Ascending aorta (tissue), 2 donors: ENCODE measurements around the gene HMCN2. TPM values are rescaled to one million over a fixed set of nuclear protein-coding genes. Genes with fewer than 3 reads are reported as not detected.
A peak's percentile ranks its signal among the peaks of the same experiment; 100 is the strongest.

Experiments used
- DNase-seq, 2 donors: peaks; one replicate each; pipeline ENCODE4 v3.0.0-alpha.2; 2019; ENCODE audit warnings: low spot score in 2 of 2
- H3K27ac ChIP-seq, 2 donors: fragments of 200-600 bp; sonication (generic); one replicate each; pipeline ENCODE4 v1.5.1; 2016 to 2017; ENCODE audit warnings: mild to moderate bottlenecking in 1 of 2
- H3K27me3 ChIP-seq: fragments of 200-600 bp; sonication (generic); one replicate; pipeline ENCODE4 v1.5.1; 2017
- H3K36me3 ChIP-seq, 2 donors: fragments of 200-600 bp; sonication (generic); one replicate each; pipeline ENCODE4 v1.5.1; 2016
- H3K4me1 ChIP-seq, 2 donors: fragments of 200-600 bp; sonication (generic); one replicate each; pipeline ENCODE4 v1.5.1; 2016 to 2017; ENCODE audit warnings: mild to moderate bottlenecking in 1 of 2
- H3K4me3 ChIP-seq, 2 donors: fragments of 200-600 bp; sonication (generic); one replicate each; pipeline ENCODE4 v1.5.1; 2016 to 2017; ENCODE audit warnings: mild to moderate bottlenecking in 1 of 2
- H3K9me3 ChIP-seq, 2 donors: fragments of 200-600 bp; sonication (generic); one replicate each; pipeline ENCODE4 v1.5.1; 2016
- CTCF ChIP-seq, 3 experiments: fragments of 200-600 bp in 2 of 3; fragments of 450-650 bp in 1 of 3; sonication (generic) in 2 of 3; IDR thresholded peaks; one replicate each; pipeline ENCODE4 v1.5.1; 2016 to 2019; ENCODE audit warnings: antibody characterized with exemption in 3 of 3, mild to moderate bottlenecking in 1 of 3, moderate library complexity in 1 of 3
- intact Hi-C: fragments of 100-400 bp; cut with DNase I; formaldehyde crosslinking; loops from one replicate; pipeline ENCODE4 v1.15.1; 2023
- total RNA-seq: library from RNA; depleted of rRNA; stranded (reverse); fragments of >200 nt; gene quantifications from one replicate; pipeline ENCODE4 v1.1.0, GENCODE V29; 2016

The HMCN2 gene
- total RNA-seq, 1 donor from 2014 or later = 7.5 TPM

- intact Hi-C loops = loop anchor here (1.0 to 10.0 kb wide), 5 partner anchors 64 to 402 kb away; partner anchors contain the start of genes C9orf78, NCS1 and USP20
- DNase-seq = no peak
- TF ChIP-seq CTCF (IDR thresholded peaks at IDR 0.05) = no peak
- H3K36me3 ChIP-seq = peaks cover 17 to 20% of the 10 kb centered on the region in 2 donors
- H3K9me3 ChIP-seq = no peaks in the 10 kb centered on the region
- no peaks in the 10 kb centered on the region for H3K27me3 ChIP-seq
- peak overlapping the region in 1 of 2 donors; percentile 48 for H3K27ac ChIP-seq
- H3K4me3 ChIP-seq = no peak overlapping the region
- H3K4me1 ChIP-seq = peaks cover 3 to 7% of the 10 kb centered on the region in 2 donors
Measured at GRCh38 chr9:130236436-130236985, 29.0 kb upstream of the HMCN2 start.

DNA sequence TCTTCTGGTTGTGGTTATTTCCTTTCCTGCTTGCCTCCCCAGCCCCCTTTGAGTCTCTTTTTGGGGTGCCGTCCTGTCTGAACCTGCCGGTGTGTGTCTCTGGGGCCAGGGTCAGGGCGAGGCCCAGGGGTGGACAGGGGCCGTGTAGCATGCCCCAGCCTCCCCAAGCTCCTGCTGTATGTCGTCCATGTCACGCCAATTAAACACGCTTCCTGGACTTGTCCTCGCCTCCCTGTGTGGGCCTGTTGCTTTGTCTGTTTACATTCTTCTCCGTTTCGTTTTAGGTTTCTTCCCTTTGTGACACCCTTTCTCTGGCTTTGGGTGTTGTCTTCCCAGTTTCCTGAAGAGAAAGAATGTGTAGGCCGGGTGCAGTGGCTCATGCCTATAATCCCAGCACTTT is 28.5 kb upstream of the HMCN2 start:
- no peak overlapping the region for H3K27ac ChIP-seq
- peaks cover 3 to 7% of the 10 kb centered on the region in 2 donors for H3K4me1 ChIP-seq
- H3K27me3 ChIP-seq = no peaks in the 10 kb centered on the region
- intact Hi-C loops = loop anchor here (2.0 to 10.0 kb wide), 3 partner anchors 64 to 402 kb away; partner anchors contain the start of genes C9orf78, NCS1 and USP20
- no peaks in the 10 kb centered on the region for H3K9me3 ChIP-seq
- DNase-seq = no peak
- H3K4me3 ChIP-seq = no peak overlapping the region
- H3K36me3 ChIP-seq = peaks cover 17 to 20% of the 10 kb centered on the region in 2 donors
- TF ChIP-seq CTCF (IDR thresholded peaks at IDR 0.05) = no peak

GRCh38 chr9:130237763-130238524 is 27.6 kb upstream of the HMCN2 start:
- TF ChIP-seq CTCF (IDR thresholded peaks at IDR 0.05) = no peak
- Histone ChIP-seq H3K4me3 (no peak overlapping the region), H3K27ac (no peak overlapping the region), H3K9me3 (no peaks in the 10 kb centered on the region), H3K36me3 (peaks cover 13 to 17% of the 10 kb centered on the region in 2 donors), H3K27me3 (no peaks in the 10 kb centered on the region), H3K4me1 (peaks cover 3 to 7% of the 10 kb centered on the region in 2 donors)
- no peak for DNase-seq
- intact Hi-C loops = loop anchor here (2.0 to 10.0 kb wide), 3 partner anchors 65 to 403 kb away; partner anchors contain the start of genes C9orf78, NCS1 and USP20

DNA sequence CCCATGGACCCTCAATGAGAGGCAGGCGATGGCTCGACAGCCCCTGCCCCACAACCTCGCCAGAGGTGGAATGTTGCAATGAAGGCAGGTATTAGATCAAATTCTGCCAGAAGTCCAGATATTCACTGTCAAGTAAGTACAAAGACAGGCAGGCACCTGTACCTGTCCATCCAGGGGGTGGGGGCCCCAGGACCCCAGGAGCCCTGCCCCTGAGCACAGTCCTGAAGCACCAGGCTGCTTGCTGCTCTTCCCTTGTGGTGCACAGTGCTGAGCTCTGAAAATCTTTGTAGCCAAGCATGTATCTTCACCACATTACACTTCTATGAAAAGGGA is 26.2 kb upstream of the HMCN2 start:
- no peak overlapping the region for H3K4me3 ChIP-seq
- peaks cover under 1 to 3% of the 10 kb centered on the region in 2 donors for H3K36me3 ChIP-seq
- peaks cover 3 to 9% of the 10 kb centered on the region in 2 donors for H3K4me1 ChIP-seq
- H3K27me3 ChIP-seq = no peaks in the 10 kb centered on the region
- no peaks in the 10 kb centered on the region for H3K9me3 ChIP-seq
- H3K27ac ChIP-seq = no peak overlapping the region
- TF ChIP-seq CTCF (IDR thresholded peaks at IDR 0.05) = no peak
- DNase-seq = no peak
- intact Hi-C loops = loop anchor here (5.0 to 10.0 kb wide), 2 partner anchors 357 to 405 kb away; partner anchors contain the start of genes C9orf78 and USP20

GRCh38 chr9:130239741-130240241 is 25.8 kb upstream of the HMCN2 start:
- no peak for TF ChIP-seq CTCF (IDR thresholded peaks at IDR 0.05)
- DNase-seq = no peak
- H3K36me3 ChIP-seq = no peaks in the 10 kb centered on the region
- no peak overlapping the region for H3K4me3 ChIP-seq
- H3K4me1 ChIP-seq = peaks cover 3 to 9% of the 10 kb centered on the region in 2 donors
- no peaks in the 10 kb centered on the region for H3K27me3 ChIP-seq
- H3K9me3 ChIP-seq = no peaks in the 10 kb centered on the region
- intact Hi-C loops = loop anchor here (5.0 to 10.0 kb wide), 2 partner anchors 357 to 405 kb away; partner anchors contain the start of genes C9orf78 and USP20
- H3K27ac ChIP-seq = no peak overlapping the region
